VCaP (cell line): ENCODE measurements around the gene GRPR.

Experiments
- H3K27ac ChIP-seq: fragments of 450-650 bp; 2 replicates; pipeline ENCODE4 v1.5.1; 2017
- TF ChIP-seq, protein P1 (sequence below): fragments of 450-650 bp; conservative IDR thresholded peaks from 2 replicates; pipeline ENCODE4 v1.5.1; 2017; ENCODE audit warnings: mild to moderate bottlenecking, moderate library complexity

Gene GRPR

DNA sequence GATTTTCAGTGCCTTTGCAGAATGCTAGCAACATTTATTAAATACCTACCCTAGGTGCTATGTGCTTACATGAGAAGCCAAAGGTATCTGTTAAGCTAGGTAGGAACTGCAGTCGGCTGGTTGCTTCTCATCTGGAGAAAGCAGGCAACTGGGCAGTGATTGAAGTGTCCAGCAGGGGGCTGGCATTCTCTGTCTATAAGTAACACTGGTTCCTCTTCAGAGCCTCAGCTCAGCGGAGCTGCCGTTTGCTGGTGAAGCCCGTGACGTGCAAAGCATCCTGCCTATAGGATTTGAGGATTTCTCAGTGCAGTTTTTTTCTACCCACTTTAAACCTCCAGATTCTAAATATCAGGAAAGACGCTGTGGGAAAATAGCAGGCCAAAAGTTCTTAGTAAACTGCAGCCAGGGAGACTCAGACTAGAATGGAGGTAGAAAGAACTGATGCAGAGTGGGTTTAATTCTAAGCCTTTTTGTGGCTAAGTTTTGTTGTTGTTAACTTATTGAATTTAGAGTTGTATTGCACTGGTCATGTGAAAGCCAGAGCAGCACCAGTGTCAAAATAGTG lies at the start of gene GRPR:
TSS of gene GRPR (plus strand) at position 344 of the 565 bp plus-strand sequence. CDS start 389 bp downstream, outside the sequence.
- TF ChIP-seq, protein P1, sequence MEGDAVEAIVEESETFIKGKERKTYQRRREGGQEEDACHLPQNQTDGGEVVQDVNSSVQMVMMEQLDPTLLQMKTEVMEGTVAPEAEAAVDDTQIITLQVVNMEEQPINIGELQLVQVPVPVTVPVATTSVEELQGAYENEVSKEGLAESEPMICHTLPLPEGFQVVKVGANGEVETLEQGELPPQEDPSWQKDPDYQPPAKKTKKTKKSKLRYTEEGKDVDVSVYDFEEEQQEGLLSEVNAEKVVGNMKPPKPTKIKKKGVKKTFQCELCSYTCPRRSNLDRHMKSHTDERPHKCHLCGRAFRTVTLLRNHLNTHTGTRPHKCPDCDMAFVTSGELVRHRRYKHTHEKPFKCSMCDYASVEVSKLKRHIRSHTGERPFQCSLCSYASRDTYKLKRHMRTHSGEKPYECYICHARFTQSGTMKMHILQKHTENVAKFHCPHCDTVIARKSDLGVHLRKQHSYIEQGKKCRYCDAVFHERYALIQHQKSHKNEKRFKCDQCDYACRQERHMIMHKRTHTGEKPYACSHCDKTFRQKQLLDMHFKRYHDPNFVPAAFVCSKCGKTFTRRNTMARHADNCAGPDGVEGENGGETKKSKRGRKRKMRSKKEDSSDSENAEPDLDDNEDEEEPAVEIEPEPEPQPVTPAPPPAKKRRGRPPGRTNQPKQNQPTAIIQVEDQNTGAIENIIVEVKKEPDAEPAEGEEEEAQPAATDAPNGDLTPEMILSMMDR: peak; percentile 83

DNA sequence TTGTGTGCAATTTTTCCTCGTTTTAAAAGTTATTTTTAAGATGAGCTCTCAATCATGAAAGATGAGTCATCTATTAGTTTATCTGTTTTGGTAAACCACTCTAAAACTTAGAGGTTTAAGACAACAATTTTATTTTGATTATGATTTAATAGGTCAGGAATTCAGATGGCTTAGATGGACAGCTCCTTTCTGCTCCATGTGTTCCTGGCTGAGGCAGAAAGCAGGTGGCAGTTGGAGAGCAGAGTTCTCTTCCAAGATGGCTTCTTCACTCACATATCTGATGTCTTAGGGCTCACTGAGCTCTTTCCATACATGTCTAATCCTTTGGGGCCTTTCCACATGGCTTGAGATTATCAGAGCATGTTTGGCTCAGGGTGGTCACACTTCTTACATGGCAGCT lies 48.3 kb upstream of the GRPR start:
- TF ChIP-seq, protein P1: no peak

More for the DNA sequence above, at the start of gene GRPR:
- H3K27ac ChIP-seq: peak within 1 kb of the TSS; percentile 91

DNA sequence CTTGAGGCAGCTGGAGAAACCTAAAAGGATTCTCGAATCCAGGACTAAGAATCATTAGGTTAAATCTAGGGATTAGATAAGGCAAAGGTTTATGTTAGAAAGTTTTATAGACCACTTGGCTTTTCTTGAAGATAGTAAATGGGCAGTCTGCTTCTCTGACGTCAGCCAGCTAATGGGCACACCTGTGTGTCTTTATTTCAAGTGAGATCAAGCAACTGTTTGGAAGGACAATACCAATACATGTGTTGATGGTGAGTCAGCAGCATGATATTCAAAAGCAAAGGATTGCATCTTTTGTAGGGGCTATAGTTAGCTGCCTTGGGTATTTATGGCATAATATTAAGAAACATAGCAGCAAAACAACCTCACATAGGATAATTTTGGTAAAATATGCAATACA lies 46.5 kb upstream of the GRPR start:
- TF ChIP-seq, protein P1: no peak
- H3K27ac ChIP-seq: no peak overlapping the region

More for the DNA sequence above, 48.3 kb upstream of the GRPR start:
- no peak overlapping the region for H3K27ac ChIP-seq

DNA sequence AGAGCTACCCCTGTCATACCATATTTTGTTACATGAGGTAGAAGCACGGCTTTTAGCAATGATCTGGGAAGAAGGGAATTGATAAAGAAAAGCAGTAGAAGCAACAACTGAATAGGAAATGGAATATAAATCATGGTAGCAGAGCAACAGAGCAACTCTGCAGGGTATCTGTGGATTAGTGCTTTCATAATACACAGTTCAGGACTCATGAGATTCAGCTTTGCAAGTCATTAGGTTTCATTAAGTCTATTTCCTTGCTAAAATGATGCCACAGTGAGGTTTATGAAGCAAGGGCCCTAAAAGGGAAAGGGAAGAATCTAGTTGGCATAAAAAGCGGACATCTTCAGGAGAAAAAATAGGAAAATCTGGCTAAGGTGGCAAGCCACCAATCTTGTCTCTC lies 45.6 kb upstream of the GRPR start:
- TF ChIP-seq, protein P1: no peak
- no peak overlapping the region for H3K27ac ChIP-seq

DNA sequence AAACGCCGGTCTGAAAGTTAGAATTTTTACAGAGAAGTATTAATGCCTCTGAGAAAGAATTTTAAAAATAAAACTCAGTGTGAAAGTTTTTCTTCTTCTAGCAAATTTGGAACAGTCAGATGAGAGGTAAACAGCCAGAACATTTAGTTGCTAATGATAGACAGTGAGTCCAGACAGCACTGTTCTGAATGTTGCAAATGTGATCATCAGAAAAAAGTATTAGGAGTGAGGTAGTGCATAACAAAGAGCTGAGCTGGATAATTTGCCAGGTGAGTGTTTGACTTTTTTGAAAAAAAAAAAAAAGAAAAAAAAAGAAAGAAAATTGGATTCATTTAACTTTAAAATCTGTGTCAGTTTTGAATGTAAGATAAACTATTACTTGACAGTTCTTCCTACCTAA lies 42.0 kb upstream of the GRPR start:
- TF ChIP-seq, protein P1: no peak
- no peak overlapping the region for H3K27ac ChIP-seq

DNA sequence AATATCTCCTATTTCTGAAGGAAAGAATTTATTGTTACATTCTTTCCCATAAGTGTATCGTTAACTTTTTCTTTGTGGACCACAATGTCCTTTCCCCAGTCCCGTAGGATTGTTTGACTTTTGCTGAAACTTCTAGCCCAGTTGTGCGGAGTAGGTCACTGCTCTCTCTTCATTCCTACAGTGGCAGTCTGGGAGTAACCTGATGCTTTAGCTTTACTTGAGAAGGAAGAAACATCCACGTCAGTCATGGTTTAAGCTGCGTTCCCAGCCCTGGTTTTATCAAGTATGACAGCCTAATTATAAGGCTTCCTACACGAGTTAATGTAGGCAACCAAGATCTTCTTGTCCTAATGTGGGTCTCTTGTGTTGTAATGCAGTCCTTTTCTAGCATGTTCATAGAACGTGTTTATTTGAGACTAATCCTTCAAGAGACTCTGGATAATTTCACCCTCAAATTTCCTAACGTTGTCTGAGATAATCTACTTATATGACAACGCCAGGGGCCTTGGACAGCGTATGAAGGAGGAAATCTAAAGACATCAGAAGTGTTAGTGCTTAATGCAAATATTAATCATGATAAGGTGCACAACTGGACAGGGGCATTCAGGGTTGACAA lies 40.8 kb upstream of the GRPR start:
- TF ChIP-seq, protein P1: no peak
- H3K27ac ChIP-seq: no peak overlapping the region

DNA sequence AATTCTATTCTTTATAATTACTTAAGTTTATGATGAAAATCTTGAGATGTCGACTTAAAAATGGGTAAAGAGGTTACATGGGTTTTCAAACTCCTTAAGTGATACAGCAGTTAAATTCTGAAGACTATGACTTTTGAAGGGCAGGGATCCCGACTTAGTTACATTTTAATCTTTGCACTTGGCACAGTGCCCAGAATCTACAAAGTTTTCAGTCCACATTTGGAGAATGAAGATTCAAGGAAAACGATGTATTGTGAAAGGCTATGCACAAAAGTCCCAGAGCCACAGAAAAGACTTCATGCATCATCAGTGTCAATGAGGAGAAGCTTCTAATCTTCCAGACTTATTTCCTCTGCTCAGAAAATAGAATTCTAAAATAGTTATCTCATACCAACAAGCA lies 36.3 kb upstream of the GRPR start:
- H3K27ac ChIP-seq: no peak overlapping the region
- TF ChIP-seq, protein P1: no peak
